HEK293T (cell line): ENCODE measurements around the gene ANKLE1.

ENCODE experiments used
- CTCF ChIA-PET: fragments of 350-600 bp; formaldehyde crosslinking; extraction: SDS; loops from one replicate; lab custom pipeline; 2021; ENCODE audit warnings: antibody characterized with exemption, inconsistent platforms; lab: Yijun Ruan, JAX
- POLR2A ChIA-PET: fragments of 350-600 bp; formaldehyde crosslinking; extraction: SDS; loops from one replicate; lab custom pipeline; 2020; ENCODE audit warnings: antibody characterized with exemption, inconsistent platforms; lab: Yijun Ruan, JAX
- DNase-seq: peaks from one replicate; pipeline ENCODE4 v3.0.0; 2012; ENCODE audit warnings: mixed read lengths; ENCODE audit errors: extremely low spot score
- ARNT ChIP-seq: fragments of 450-650 bp; IDR thresholded peaks from 2 replicates; pipeline ENCODE4 v1.6.1; 2017; ENCODE audit warnings: mild to moderate bottlenecking
- BHLHE40 ChIP-seq: fragments of 450-650 bp; IDR thresholded peaks from 2 replicates; pipeline ENCODE4 v1.6.1; 2016; ENCODE audit warnings: mild to moderate bottlenecking, moderate library complexity, borderline replicate concordance
- CTBP1 ChIP-seq: fragments of 450-650 bp; IDR thresholded peaks from 2 replicates; pipeline ENCODE4 v1.6.1; 2016; ENCODE audit warnings: borderline replicate concordance
- ELF4 ChIP-seq: fragments of 450-650 bp; IDR thresholded peaks from 2 replicates; pipeline ENCODE4 v1.6.1; 2017; ENCODE audit warnings: antibody characterized with exemption
- FOXA1 ChIP-seq: fragments of 450-650 bp; IDR thresholded peaks from 2 replicates; pipeline ENCODE4 v1.6.1; 2016; ENCODE audit warnings: mild to moderate bottlenecking
- FOXK2 ChIP-seq: fragments of 450-650 bp; IDR thresholded peaks from 2 replicates; pipeline ENCODE4 v1.6.1; 2016; ENCODE audit warnings: mild to moderate bottlenecking
- FOXM1 ChIP-seq: fragments of 450-650 bp; IDR thresholded peaks from 2 replicates; pipeline ENCODE4 v1.6.1; 2017; ENCODE audit warnings: mild to moderate bottlenecking, borderline replicate concordance
- HDGF ChIP-seq: fragments of 450-650 bp; IDR thresholded peaks from 2 replicates; pipeline ENCODE4 v1.6.1; 2017; ENCODE audit warnings: antibody characterized with exemption, borderline replicate concordance
- L3MBTL2 ChIP-seq: fragments of 450-650 bp; conservative IDR thresholded peaks from 2 replicates; pipeline ENCODE4 v1.6.1; 2016; ENCODE audit warnings: mild to moderate bottlenecking
- LEF1 ChIP-seq: fragments of 450-650 bp; IDR thresholded peaks from 2 replicates; pipeline ENCODE4 v1.6.1; 2017; ENCODE audit warnings: mild to moderate bottlenecking, borderline replicate concordance
- NFRKB ChIP-seq: fragments of 450-650 bp; IDR thresholded peaks from 2 replicates; pipeline ENCODE4 v1.6.1; 2016; ENCODE audit warnings: mild to moderate bottlenecking, moderate library complexity
- SP1 ChIP-seq: fragments of 450-650 bp; IDR thresholded peaks from 2 replicates; pipeline ENCODE4 v1.6.1; 2017
- SUZ12 ChIP-seq: fragments of 450-650 bp; IDR thresholded peaks from 2 replicates; pipeline ENCODE4 v1.6.1; 2016; ENCODE audit warnings: mild to moderate bottlenecking
- TARDBP ChIP-seq: fragments of 450-650 bp; IDR thresholded peaks from 2 replicates; pipeline ENCODE4 v1.6.1; 2016
- ZNF384 ChIP-seq: fragments of 450-650 bp; IDR thresholded peaks from 2 replicates; pipeline ENCODE4 v1.6.1; 2016
- TF ChIP-seq, protein P1 (sequence below): fragments of 450-650 bp; IDR thresholded peaks from 2 replicates; pipeline ENCODE4 v1.6.1; 2016

ANKLE1 gene

GRCh38 chr19:17255150-17255621, 26.5 kb upstream of the ANKLE1 start:
- TF ChIP-seq, protein P1, sequence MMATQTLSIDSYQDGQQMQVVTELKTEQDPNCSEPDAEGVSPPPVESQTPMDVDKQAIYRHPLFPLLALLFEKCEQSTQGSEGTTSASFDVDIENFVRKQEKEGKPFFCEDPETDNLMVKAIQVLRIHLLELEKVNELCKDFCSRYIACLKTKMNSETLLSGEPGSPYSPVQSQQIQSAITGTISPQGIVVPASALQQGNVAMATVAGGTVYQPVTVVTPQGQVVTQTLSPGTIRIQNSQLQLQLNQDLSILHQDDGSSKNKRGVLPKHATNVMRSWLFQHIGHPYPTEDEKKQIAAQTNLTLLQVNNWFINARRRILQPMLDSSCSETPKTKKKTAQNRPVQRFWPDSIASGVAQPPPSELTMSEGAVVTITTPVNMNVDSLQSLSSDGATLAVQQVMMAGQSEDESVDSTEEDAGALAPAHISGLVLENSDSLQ = peak; percentile 52; the same call in 1 of the 2 replicates
- no peak for TF ChIP-seq LEF1
- no peak for TF ChIP-seq ELF4
- no peak for TF ChIP-seq SP1
- TF ChIP-seq L3MBTL2 = no peak
- no peak for TF ChIP-seq BHLHE40
- no peak for TF ChIP-seq NFRKB
- no peak for TF ChIP-seq HDGF
- ChIA-PET CTCF (no interaction called here), POLR2A (no interaction called here)
- no peak for DNase-seq

DNA sequence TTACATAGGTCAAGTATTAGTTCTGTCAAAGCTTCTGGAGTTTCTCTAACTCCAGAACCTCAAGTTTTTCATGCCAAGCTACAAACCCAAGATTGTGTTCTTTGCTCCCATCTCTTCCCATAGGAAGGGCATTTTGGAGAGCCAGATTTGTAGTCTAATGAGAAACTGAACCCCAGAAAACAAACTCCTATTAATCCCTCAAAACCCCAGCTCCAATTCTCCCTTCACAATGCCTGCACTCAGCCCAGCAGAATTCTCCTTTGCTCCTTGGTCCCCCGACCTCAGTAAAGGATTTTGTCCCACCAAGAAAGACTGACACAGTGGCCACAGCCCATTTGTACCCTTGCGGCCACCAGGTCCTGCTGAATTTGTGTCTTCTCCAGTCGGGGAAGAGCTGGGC, 25.6 kb upstream of the ANKLE1 start:
- no peak for TF ChIP-seq SUZ12
- TF ChIP-seq, protein P1 = no peak
- no peak for TF ChIP-seq SP1
- no peak for TF ChIP-seq L3MBTL2
- TF ChIP-seq BHLHE40 = no peak
- TF ChIP-seq ZNF384 = no peak
- no peak for TF ChIP-seq HDGF
- TF ChIP-seq FOXK2 = no peak
- TF ChIP-seq ARNT = no peak
- TF ChIP-seq FOXA1 = no peak
- no peak for TF ChIP-seq NFRKB
- no peak for TF ChIP-seq ELF4
- no peak for TF ChIP-seq LEF1
- DNase-seq = no peak
- CTCF ChIA-PET = no interaction called here
- POLR2A ChIA-PET = interaction anchor here (0.7 kb wide), 1 partner anchor 14 kb away, joined by 4 read pairs; no protein-coding TSS in a partner anchor

DNA sequence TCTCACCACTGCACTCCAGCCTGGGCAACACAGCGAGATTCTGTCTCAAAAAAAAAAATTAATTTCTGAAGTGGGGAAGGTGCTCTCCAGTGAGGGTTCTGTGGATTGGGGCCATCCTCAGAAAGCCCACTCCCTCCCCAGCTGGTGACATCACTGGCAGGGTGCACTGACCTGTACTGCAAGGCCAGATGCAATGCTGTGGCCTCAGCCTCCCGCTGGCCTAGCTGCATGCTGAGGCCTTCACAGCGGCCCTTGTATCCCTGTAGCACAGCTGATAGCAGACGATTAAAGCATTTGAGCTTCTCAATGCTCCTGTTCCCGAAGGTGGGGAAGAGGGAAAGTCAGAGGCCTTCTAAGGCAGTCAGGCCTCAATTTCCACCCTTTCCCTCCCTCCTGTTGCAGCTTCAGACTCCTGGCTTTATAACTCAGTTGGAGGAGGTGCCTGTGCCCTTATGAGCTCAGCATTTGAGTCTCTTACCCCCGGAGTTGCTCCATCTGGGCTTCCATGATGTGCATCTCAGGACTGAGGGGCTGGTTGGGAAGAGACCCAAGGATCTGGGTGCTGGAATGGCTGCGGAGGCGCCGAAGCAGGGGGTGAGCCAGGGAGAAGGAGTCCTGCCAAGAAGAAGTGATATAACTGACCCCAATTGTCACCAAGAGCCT, 22.5 kb upstream of the ANKLE1 start:
- no peak for DNase-seq
- ChIA-PET CTCF (interaction anchor here (0.7 to 1.4 kb wide), 3 partner anchors 11 to 34 kb away, joined by 3 to 5 read pairs (median 4); no protein-coding TSS in a partner anchor), POLR2A (interaction anchor here (0.9 to 1.6 kb wide), 6 partner anchors 9 to 45 kb away, joined by 3 to 5 read pairs (median 3); partner anchors contain the start of genes OCEL1 and USE1)
- TF ChIP-seq L3MBTL2 = no peak
- TF ChIP-seq TARDBP = no peak
- no peak for TF ChIP-seq BHLHE40
- no peak for TF ChIP-seq CTBP1
- TF ChIP-seq ZNF384 = no peak
- no peak for TF ChIP-seq FOXA1
- TF ChIP-seq SUZ12 = no peak
- no peak for TF ChIP-seq NFRKB
- no peak for TF ChIP-seq HDGF
- no peak for TF ChIP-seq ARNT
- TF ChIP-seq FOXM1 = no peak
- TF ChIP-seq SP1 = no peak
- no peak for TF ChIP-seq LEF1
- TF ChIP-seq ELF4 = no peak
- no peak for TF ChIP-seq FOXK2
- TF ChIP-seq, protein P1 = no peak

- DNase-seq = no peak
- POLR2A ChIA-PET = interaction anchor here (1.0 to 1.6 kb wide), 3 partner anchors 24 to 45 kb away, joined by 3 to 4 read pairs (median 3); partner anchors contain the start of gene USE1
- CTCF ChIA-PET = interaction anchor here (0.6 to 1.4 kb wide), 9 partner anchors 7 to 126 kb away, joined by 3 to 5 read pairs (median 4); no protein-coding TSS in a partner anchor
Measured at GRCh38 chr19:17259934-17260333, 21.8 kb upstream of the ANKLE1 start.

More at GRCh38 chr19:17259934-17260333, 21.8 kb upstream of the ANKLE1 start:
- TF ChIP-seq CTBP1 (no peak), HDGF (no peak), FOXK2 (no peak), TARDBP (no peak), NFRKB (no peak), SP1 (no peak), L3MBTL2 (no peak), LEF1 (no peak), ELF4 (no peak), ZNF384 (no peak), FOXM1 (no peak)
- TF ChIP-seq, protein P1 = no peak
